Measurements from ENCODE around the gene XPO1.
A peak's percentile ranks its signal among the peaks of the same experiment; 100 is the strongest.
"Not testable (repeated sequence)": the region's sequence is repeated elsewhere in the genome, so short reads cannot be mapped to it uniquely, and the experiment has no call there.

XPO1 gene

GRCh38 chr2:61538200-61538919 lies at the start of gene XPO1:
Gene XPO1, minus strand, starts transcription at chr2:61538356. Its CDS starts 4,459 bp downstream, at chr2:61533897.
- peak; percentile 95 to 100 (median 100) for DNase-seq

GRCh38 chr2:61586928-61587327 lies 48.8 kb upstream of the XPO1 start:
- not testable (repeated sequence) for DNase-seq

- DNase-seq: no peak
These were observed 47.2 kb upstream of the XPO1 start for GRCh38 chr2:61585383-61585782.

GRCh38 chr2:61584368-61584767 lies 46.2 kb upstream of the XPO1 start:
- DNase-seq: not testable (repeated sequence)

- no peak for DNase-seq
These were observed 44.0 kb upstream of the XPO1 start for GRCh38 chr2:61582165-61582564.

GRCh38 chr2:61581716-61582115 lies 43.6 kb upstream of the XPO1 start:
- no peak for DNase-seq

- no peak for DNase-seq
These were observed 37.3 kb upstream of the XPO1 start for GRCh38 chr2:61575447-61575859.

GRCh38 chr2:61566566-61566965 lies 28.4 kb upstream of the XPO1 start:
- DNase-seq: no peak

GRCh38 chr2:61562615-61563014 lies 24.5 kb upstream of the XPO1 start:
- no peak for DNase-seq

GRCh38 chr2:61558160-61558559 lies 20.0 kb upstream of the XPO1 start:
- no peak for DNase-seq

- DNase-seq: no peak
These were observed 19.2 kb upstream of the XPO1 start for GRCh38 chr2:61557381-61557780.

GRCh38 chr2:61554604-61555003 lies 16.4 kb upstream of the XPO1 start:
- no peak for DNase-seq

GRCh38 chr2:61550375-61551209 lies 12.4 kb upstream of the XPO1 start:
- DNase-seq: no peak

GRCh38 chr2:61549546-61549945 lies 11.4 kb upstream of the XPO1 start:
- no peak for DNase-seq

GRCh38 chr2:61543062-61543461 lies 4.9 kb upstream of the XPO1 start:
- no peak for DNase-seq

GRCh38 chr2:61540167-61540566 lies 2.0 kb upstream of the XPO1 start:
- not testable (repeated sequence) for DNase-seq

- DNase-seq: peak in 16 of 58 donors; percentile 12 to 56 (median 34)
These were observed 864 bp upstream of the XPO1 start for GRCh38 chr2:61538920-61539520.

GRCh38 chr2:61537950-61538199 lies 281 bp downstream of the XPO1 start:
- DNase-seq: peak in 1 of 58 donors; percentile 58

- peak in 18 of 58 donors; percentile 34 to 78 (median 64) for DNase-seq
These were observed 743 bp downstream of the XPO1 start for GRCh38 chr2:61537277-61537949.

- DNase-seq: peak; percentile 6 to 91 (median 75)
These were observed 1.4 kb downstream of the XPO1 start for GRCh38 chr2:61536572-61537276.

GRCh38 chr2:61536180-61536571 lies 2.0 kb downstream of the XPO1 start:
- peak in 2 of 58 donors; percentile 9 to 51 for DNase-seq

All from anterior cingulate cortex (tissue), 58 donors.